Cardiac fibroblast (primary cell): ENCODE data around the gene ACVR2B.

Source experiments
- DNase-seq, 2 donors: peaks; one replicate each; pipeline versions ENCODE4 v3.0.0 to v3.0.0-alpha.2; 2010; ENCODE audit warnings: low read depth in 2 of 2
- H3K4me3 ChIP-seq, 2 donors: replicated peaks in 1 of 2; 1 replicate in 1 of 2; 2 replicates in 1 of 2; pipeline ENCODE4 v1.5.1; 2011; ENCODE audit warnings: low read depth in 2 of 2, low read length in 2 of 2, mild to moderate bottlenecking in 2 of 2, moderate library complexity in 1 of 2
- TF ChIP-seq, protein P1 (sequence below): IDR thresholded peaks from one replicate; pipeline ENCODE4 v1.5.1; 2011; ENCODE audit warnings: low read depth, mild to moderate bottlenecking, low read length, inconsistent platforms

Gene ACVR2B

DNA sequence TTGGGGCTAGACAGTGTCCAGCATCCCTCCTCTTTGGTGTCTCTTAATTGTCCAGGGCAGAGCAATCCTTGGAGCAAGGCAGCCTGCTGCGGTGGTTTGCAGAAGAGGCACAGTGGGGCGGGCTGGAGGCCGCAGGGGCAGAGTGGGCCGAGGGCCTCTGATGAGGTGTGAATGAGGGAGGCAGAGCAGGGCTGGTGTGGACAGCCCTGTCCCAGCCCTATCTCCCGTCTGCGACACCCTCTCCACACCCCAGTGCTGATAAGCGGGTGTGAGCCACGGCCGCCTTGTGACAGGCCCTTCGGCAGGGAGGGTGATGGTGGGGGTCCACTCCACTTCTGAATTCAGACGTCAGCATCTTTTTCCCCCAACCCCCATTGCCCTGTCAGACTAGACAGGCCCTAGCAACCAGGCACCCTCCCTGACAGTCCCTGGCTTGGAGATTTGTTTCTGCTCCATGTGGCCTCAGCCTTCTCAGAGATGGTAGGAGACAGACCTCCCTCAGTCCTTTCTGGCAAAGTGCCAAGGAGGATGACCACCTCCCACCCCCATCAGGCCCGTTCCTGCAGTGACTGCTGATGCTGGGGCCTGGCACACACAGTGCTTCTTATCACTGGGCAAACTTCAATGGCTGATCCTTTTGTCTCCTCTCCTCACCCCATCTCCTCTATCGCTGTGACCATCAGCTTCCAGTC lies 79.7 kb downstream of the ACVR2B start:
- no peak overlapping the region for H3K4me3 ChIP-seq
- TF ChIP-seq, protein P1, sequence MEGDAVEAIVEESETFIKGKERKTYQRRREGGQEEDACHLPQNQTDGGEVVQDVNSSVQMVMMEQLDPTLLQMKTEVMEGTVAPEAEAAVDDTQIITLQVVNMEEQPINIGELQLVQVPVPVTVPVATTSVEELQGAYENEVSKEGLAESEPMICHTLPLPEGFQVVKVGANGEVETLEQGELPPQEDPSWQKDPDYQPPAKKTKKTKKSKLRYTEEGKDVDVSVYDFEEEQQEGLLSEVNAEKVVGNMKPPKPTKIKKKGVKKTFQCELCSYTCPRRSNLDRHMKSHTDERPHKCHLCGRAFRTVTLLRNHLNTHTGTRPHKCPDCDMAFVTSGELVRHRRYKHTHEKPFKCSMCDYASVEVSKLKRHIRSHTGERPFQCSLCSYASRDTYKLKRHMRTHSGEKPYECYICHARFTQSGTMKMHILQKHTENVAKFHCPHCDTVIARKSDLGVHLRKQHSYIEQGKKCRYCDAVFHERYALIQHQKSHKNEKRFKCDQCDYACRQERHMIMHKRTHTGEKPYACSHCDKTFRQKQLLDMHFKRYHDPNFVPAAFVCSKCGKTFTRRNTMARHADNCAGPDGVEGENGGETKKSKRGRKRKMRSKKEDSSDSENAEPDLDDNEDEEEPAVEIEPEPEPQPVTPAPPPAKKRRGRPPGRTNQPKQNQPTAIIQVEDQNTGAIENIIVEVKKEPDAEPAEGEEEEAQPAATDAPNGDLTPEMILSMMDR = no peak
- peak in 1 of 2 donors; percentile 51 for DNase-seq

DNA sequence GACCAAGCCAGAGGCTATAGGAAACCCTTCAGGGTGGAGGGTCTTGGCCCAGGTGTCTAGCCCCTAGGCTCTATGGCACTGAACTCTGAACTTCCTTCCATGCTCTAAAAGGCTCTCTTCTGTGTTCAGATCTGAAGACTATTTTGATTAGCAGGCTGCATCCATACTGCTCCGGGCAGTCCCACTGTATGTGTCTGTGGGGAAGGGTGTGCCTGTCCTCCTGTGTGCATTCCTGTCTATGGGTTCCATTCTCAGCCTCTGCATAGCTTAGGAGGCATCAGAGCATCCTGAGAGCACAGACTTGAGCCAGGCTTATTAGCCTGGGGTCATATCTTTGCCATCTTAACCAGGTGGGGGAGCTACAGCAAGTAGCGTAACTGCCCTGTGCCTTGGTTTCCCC lies 80.5 kb downstream of the ACVR2B start:
- no peak for DNase-seq
- TF ChIP-seq, protein P1 = no peak
- H3K4me3 ChIP-seq = no peak overlapping the region

DNA sequence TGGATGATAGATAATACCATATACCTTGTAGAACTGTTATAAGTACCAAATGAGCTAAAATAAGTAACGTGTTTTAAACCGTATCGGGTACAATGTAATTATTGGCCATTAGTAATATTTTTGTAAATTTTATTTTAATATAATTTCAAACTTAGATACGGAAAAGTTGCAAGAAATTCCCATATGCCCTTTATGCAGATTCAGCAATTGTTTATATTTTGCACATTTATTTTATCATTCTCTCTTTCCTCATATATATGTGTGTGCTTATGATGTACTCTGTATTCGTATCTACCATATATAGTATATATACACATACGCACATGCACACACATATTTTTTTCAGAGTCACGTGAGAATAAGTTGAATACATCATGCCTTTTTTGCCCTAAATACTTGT lies 80.9 kb downstream of the ACVR2B start:
- DNase-seq = no peak
- no peak overlapping the region for H3K4me3 ChIP-seq
- TF ChIP-seq, protein P1 = no peak

DNA sequence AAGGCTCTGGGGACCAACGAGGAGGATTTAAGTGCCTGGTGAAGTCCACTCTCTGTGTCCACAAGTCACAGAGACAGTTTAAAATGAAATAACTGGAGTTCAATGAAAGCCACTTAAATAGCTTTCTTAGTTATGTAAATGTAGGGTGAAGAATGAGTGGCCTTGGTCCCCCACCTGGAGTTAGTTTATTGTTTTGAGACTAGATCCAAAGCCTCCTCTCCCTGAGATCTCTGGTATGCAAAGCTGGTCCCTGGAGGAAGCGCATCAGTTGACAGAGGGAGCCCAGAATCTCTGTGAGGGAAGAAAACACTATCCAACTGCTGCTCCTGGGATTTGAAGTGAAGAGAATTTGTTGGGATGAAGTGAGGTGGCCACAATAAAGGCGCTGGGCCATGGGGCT lies 83.0 kb downstream of the ACVR2B start:
- DNase-seq = no peak
- TF ChIP-seq, protein P1 = no peak
- no peak overlapping the region for H3K4me3 ChIP-seq

DNA sequence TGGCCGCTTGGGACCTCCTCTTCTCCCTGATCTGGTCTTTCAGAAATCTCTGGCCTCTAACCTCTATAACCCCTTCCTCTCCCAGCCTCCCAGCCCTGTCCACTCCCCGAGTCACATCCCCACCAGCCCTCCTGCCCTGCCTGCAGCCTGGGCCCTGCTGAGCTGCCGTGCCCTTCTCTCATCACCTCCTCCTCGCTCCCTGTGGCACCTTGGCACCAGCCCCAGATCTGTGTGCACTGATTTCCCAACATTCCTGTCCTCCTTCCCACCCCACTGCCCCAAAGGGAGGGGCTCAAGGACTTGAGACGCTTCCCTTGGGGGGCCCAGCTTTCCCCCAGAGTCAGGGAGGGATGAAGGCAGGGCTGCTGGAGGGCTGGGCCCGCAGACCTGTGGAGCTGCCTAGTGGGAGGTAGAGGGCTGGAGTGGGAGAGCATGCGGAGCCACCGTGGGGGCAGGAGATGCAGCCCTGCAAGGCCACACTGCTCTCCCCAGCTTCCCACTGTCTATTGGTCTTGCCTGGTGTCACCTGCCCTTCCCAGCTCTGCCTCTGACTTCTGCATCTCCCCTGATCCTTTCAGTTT lies 85.2 kb downstream of the ACVR2B start:
- DNase-seq = peak in 1 of 2 donors; percentile 32
- TF ChIP-seq, protein P1 = no peak
- no peak overlapping the region for H3K4me3 ChIP-seq

DNA sequence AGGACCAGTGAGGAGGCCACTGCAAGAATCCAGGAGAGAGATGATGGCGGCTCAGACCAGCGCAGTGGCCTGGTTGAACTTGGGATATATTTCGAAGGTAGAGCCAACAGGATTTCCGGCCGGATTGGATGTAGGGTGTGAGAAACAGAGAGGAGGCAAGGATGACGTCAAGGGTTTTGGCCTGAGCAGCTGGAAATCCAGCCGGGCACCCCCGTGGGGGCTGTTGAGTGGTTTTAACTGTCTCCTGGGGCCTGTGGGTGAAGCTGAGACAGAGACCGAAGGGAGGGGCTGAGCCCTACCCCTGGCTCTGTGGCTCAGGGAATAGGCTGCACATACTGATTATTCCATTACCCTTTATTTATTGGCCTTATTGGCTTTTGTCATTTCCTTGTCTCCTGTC lies 88.1 kb downstream of the ACVR2B start:
- peak; percentile 44 to 56 for DNase-seq
- no peak overlapping the region for H3K4me3 ChIP-seq
- TF ChIP-seq, protein P1 = no peak
